Measurements from ENCODE around the gene FHIP1B.
A peak's percentile ranks its signal among the peaks of the same experiment; 100 is the strongest.

The FHIP1B gene

DNA sequence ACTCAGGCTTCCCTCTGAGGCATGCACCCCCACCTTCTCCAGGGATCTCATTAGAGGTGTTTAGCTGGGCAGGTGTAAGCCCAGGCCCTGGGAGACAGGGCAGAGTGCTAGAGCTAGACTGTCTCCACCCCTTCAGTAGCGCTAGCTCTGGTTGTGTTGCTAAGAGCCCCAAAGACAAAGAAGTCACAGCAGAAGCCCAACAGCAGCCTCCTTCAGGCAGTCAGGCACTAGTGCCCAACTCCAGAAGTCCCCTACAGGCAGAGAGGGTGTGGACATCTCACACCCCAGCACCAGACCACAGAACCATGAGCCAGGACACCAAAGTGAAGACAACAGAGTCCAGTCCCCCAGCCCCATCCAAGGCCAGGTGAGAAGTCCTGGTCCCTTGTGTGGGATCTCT lies 4.5 kb upstream of the FHIP1B start, which contains the start of gene CNGA4:
Gene CNGA4, plus strand, starts transcription at position 188 of the 400 bp plus-strand sequence. Its CDS starts 118 bp downstream, at position 306.
- no peak for DNase-seq (ENCODE audit: low spot score)

DNA sequence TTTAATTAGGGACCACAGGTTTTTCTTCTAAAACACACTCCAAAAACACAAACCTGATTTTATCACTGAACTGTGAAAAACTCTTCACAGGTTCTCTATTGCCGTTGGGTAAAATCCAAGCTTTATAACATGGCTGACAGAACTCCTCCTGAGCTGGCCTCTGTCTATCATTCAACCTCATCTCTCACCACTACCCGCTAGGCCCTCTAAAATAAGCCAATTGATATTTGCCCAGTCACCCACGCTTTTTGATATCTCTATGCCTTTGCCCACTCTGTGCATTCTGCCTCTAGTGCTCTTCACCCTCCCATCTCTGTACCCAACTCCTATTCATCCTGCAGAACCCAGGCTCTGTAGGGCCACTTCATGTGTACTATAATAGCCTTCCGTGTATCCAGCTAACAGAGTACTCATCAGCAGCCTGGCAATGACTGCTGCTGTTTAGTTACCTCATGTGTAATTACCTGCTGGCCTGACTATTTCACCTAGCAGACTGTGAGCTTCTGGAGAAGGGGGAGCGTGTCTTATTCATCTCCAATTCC lies 3.4 kb upstream of the FHIP1B start:
- DNase-seq (ENCODE audit: low spot score), result no peak

DNA sequence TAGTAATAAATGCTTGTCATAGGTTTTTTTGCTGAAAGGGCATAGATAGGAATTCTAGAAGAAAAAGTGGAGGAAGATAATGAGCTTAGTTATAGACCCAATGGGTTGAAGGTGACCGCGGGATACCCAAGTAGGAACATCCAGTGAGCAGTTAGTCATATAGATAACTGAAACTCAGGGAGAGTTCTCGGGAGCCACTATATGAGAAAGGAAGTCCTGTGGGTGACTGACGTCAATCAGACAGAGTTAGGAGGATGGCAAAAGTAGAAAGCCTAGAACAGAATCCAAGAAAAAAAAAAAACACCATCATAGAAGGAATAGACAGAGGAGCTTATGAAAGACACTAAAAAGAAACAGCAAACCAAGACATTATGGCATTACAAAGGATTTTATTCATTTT lies 2.8 kb upstream of the FHIP1B start:
- DNase-seq (ENCODE audit: low spot score), result no peak

DNA sequence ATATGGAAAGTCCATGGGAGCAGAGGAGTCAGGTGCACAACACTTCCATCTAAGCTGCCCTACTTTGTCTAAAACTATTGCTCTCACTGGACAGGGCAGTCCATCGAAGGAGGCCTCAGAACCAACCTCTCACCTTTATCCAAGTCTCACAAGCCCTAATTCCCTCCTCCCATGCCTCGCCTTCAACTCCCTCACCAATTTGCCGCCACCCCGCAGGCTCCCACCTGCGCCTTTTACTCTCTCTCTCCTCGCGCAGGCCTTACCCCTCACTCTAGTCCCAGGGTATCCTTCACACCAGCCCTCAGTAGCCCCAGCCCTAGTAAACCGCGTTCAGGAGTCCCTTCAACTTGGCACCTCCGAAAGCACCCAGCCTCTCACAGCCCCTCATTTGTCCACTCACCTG lies 451 bp downstream of the FHIP1B start:
- DNase-seq (ENCODE audit: low spot score), result no peak

DNA sequence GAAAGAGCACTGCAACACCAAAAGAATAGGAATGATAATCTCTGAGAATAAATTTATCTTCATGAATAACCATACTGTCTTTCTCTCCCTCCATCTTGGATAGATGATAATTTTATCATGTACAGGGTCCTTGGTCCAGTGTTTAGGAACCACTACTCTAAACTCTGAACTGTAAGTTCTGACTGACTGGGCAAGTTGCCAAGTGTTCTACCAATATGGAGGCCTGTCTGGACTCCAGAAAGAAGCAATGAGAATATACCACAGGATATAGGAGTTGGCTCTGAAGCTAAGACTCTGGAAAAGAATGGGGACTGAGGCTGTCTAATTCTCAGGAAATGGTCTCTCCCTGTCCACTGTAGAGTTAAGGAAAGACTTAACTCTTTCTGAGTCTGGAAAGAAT lies 1.5 kb downstream of the FHIP1B start:
- no peak for DNase-seq (ENCODE audit: low spot score)

DNA sequence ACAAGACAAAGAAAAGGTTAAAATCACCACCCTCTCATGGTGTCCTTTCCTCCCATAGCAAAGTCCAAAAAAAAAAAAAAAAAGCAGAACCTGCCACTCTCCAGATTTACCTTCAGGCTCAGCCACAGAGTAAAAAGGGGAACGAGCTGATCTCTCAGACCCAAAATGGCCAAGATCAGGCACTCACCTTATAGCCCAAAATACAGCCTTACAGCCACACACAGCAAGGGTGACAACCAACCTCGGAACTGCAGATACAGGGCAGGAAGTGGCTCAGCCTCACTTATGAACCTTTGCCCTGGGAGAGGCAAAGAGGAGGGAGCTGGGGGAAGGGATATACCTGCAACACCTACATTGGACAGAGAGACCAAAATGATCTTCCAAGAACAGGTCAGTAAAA lies 4.5 kb downstream of the FHIP1B start:
- DNase-seq (ENCODE audit: low spot score), result no peak

DNA sequence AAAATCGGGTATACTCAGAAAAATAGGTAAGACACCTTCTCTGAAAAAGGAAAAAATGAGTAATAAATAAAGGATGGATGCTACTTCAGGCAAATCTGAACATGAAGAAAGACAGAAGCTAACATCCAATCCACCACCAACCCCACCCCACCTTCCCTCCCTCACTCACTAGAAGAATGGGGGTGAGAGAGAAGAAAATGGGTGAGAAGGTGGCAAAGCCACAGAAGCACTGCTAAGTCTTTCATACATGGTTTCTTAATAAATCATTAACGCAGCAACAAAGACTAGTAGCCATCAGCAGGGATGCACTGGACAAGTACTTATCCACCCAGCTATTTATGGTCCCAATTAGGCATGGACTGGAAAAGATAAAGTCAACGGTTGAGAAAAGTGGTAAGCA lies 5.9 kb downstream of the FHIP1B start:
- DNase-seq (ENCODE audit: low spot score), result no peak

DNA sequence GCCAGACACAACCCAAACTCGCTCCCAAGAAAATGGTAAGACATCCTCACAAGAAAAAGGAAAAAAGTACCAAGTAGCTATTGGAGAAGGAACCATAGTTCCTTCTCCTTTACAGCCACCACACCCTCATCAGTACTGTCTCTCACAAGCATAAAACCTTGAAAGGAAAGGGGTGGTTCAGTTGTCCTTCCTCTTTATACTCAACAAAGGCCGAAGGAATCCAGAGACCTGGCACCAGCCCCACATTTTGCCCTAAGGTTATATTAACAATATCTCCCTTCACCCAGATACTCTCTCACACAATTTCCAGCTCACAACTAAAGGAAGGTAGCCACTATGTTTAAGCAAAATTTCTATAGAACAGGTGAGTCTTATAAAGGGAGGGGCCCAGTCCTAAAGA lies 8.5 kb downstream of the FHIP1B start:
- no peak for DNase-seq (ENCODE audit: low spot score)

DNA sequence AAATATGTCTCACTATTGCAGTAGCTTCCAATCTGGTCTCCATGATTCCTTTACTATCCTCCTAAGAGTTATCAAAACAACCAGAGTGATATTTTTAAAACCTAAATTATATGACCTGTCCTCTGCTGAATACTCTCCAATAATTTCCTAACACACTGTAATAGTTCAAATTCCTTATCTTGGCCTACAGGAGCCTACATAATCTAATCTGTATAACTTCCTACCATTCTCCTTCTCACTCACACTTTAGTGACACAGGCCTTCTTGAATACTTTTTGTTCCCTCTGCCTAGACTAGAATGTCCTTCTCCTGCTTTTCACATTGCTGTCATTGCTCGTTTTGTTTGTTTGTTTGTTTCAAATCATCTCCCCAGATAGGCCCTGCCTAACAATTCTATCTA lies 9.4 kb downstream of the FHIP1B start:
- no peak for DNase-seq (ENCODE audit: low spot score)

DNA sequence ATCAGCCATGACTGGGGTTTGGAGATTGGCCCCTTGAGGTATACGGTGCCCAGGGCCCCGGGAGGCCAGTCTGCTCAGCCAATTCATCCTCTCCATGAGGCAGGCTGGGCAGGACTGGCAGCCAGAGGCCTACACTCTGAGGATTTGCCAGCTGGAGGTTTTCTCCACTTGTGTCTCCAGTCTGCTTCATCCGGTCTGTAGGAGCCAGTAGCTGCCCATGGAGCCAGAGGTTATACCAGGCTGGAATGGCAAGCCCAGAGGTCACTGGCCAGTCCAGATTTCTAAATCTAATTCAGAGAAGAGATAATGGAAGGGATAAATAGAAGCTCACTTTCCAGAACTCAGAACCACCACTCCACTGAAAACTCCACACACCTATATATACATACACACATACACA lies 10.0 kb downstream of the FHIP1B start:
- no peak for DNase-seq (ENCODE audit: low spot score)

DNA sequence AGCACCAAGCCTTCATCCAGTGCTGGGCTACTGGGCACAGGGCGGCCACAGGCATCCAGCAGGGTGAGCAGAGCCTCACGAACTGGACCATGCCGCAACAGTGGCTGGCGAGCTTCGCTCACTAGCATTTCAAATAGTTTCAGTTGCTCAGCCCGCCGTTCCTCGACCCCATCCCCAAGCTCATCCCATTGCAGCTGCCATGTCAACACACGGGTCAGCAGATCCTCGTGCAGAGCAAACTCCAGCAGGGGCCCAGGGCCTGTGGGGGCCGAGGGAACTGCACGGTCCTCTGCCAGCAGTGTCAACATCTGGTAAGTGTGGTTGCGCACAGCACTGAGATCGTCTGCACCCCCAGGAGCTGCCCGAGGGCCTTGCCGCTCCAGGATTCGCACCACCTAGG lies 10.6 kb downstream of the FHIP1B start:
- DNase-seq (ENCODE audit: low spot score), result no peak

DNA sequence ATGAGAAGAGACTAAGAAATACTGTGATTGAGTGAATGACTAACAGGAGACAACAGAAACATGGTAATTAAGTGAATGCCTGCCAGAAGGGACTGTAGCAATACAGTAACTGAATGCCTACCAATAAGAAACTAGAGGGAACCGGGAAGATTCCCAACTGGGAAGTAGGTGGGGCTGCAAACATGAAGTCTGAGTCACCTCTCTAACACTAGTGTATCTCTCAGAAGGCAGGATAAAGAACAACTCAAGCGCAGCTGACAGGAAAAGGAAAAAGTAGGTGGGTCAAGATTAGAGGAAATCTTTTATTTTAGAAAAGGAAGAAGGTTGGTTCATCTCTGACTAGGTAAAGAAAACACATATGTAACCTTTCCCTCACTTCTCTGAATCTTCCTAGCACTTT lies 15.1 kb downstream of the FHIP1B start:
- no peak for DNase-seq (ENCODE audit: low spot score)

DNA sequence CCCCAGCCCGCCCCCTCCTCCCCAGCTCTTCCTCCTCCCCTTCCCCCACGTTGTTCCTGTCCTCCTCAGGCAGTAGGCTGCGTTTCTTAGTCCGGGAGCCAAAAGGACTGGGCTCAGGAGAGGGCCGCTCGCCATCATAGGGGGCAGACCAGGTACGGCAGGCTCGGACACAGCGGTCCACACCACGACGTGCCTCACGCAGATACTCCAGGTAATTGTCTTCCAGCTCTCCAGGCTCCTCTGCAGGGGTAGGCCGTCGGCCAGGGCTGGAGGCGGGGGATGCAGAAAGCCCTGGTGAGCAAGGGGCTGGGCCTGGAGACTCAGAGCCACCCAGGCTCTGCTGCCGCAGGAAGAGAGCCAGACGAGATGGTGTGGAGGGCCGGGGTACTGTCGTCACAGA lies 16.7 kb downstream of the FHIP1B start:
- DNase-seq (ENCODE audit: low spot score), result no peak

DNA sequence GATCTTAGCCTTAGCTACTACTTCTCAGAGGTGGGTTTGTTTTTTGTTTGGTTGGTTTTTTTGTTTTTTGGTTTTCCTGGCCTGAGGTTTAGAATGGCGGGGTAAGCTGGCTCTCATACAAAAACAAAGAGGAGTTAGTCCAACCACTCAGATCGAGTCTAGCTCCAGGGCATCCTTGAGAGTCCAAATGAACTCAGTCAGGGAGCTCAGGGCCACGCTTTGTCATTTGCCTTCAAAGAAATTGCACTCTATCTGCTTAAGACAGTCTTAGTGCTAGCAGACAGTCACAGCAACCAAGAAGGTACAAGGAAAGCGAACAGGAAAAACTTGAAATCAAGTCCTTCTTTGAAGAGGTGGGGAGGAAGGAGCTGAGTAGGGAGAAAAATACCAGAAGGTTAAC lies 17.9 kb downstream of the FHIP1B start:
- DNase-seq (ENCODE audit: low spot score), result no peak

DNA sequence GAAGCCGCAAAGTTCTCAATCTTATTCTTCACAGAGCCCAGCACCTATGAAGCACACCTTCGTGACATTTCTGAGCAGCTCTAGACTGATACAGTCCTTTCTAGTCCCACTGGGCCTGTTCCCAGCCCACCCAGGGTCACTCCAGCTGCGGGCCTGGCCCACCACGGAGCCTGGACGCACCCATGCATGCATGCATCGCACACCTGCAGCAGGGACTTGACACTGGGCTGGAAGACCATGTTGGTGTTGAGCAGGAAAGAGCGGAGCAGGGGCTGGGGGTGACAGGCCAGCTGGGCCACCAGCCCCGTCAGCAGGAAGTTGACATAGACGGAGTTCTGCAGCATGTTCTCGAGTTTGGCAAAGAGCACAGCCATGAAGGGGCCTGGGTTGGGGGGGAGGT lies 19.9 kb downstream of the FHIP1B start:
- DNase-seq (ENCODE audit: low spot score), result peak; percentile 34

DNA sequence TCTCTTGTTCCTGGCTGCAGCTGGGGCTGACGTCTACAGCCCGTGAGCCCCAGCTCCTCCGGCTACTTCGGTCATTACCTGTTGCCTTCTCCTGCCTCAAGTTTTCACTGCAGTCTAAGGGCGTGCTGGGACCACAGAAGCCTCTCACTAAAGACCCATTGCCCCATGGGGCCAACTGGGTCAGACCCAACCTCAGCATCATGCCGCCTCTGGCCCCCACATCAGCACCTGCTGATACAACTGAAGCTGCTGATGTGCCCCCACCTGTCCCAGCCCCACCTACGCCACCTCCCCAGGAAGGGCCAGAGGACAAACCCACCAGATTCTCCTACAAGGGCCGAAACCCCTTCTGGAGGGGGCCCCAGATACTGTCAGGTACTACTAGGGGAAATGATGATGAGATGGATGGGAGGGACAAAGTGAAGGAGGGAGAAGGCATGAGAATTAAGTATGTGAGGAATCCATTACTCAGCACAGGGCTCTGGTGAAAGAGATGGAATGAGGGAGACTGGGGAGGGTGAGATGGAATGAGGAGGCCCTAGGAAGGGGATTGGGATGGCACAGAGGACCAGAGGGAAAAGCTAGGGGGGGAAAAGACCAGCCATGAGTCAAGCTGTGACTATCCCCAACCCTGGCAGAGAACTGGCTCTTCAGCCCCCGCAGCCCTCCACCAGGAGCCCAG lies 24.0 kb downstream of the FHIP1B start:
- peak; percentile 31 for DNase-seq (ENCODE audit: low spot score)

DNA sequence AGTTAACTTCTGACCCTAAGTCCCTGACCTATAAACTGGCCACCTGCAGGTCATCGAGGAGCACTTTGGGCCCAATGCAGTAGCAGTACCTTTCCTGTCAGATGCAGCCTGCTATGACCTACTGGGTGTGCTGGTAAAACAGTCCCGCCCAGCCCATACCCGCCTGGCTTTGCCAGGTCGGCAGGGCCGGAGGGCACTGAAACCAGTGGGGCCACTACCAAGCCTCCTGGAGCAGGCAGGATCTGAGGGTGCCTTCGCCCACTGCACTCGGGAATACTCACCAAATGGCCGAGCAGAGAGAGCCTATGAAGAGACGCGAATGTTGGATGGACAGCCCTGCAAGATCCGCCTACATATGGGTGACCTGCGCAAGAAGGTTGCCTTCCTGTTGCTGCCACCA lies 24.6 kb downstream of the FHIP1B start:
- DNase-seq (ENCODE audit: low spot score), result peak; percentile 52

DNA sequence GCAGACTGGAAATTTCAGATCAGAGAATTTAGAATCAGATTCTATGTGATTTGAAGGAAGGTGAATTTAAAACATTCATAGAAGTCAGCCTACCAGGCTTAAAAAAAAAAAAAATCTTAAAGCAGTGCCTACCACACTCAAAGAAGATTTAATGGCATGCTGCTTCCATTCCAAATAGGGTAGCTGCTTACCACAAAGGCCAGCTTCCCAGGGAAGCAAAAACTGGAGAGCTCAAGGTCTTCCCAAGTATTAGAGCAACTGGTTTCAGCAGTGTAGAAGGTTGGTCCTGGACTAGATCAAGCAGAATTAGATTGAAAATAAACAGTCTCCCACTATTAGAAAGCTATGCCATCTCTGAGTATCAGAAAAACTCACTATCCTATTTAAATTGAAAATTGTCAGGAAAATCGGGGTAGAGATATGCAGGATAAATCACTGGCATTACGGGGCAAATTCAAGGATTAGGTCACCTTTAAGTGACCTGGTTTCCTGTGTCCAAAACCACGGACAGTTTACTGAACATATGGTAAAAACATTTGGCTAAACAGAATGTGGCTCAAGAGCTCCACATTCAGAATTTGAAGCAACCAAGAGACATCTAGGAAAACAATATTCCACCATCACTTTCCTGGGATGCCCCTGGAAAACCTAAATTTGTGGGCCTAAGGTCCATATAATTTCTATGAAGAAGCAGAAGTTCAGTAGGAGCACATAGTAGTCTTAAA lies 27.8 kb downstream of the FHIP1B start:
- no peak for DNase-seq (ENCODE audit: low spot score)

DNA sequence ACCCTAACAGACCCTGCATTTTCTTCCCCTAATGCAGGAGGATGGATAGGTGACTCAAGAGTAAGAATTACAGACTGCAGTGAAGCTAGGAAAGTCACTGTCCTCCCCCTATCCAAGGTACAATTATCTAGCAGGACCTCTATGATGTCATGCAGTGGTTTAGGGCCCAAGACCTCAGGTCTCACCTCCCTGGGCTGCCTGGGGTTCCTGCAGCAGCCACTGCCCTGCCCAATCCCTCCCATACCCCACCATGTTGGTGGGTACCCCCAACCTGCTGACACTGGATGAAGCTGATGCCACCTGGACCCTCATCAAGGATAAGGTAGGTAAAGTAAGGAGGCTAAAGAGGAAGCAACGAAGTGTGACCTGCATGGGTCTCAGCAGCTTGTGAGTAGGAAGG lies 29.1 kb downstream of the FHIP1B start, which contains the start of gene C11orf42:
Gene C11orf42, plus strand, starts transcription at position 192 of the 400 bp plus-strand sequence. Its CDS starts 59 bp downstream, at position 251.
- DNase-seq (ENCODE audit: low spot score), result peak; percentile 44

DNA sequence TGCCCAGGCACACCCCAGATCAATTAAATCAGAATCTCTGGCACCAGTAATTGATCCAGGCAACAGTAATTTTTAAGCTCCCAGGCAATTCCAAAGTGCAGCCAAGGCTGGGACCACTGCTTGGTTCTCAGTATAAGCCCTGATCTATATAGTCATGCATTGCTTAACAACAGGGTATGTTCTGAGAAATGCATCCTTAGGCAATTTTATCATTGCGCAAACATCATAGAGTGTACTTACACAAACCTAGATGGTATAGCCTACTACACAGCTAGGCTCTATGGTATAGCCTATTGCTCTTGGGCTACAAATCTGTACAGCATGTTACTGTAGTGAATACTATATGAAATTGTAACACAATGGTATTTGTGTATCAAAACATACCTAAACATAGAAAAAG lies 29.7 kb downstream of the FHIP1B start:
- DNase-seq (ENCODE audit: low spot score), result no peak

DNA sequence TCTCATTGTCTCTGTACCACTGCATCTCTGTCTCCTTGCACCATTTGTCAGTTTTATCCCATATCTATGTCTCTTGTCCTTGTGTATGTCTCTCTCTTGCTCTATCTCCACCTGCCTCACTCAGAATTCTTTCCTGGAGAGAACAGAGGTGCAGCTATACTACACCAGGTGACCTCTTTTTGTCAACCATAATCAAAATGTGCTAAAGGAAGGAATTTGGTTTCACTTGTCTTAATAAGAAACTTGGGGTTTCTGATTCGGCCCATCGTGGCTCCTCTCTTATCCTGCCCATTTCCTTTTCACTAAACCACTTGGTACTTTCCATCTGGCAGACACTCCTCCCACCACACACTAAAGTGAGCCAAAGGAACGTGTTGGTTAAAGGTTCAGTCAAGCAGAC lies 31.1 kb downstream of the FHIP1B start:
- DNase-seq (ENCODE audit: low spot score), result no peak

DNA sequence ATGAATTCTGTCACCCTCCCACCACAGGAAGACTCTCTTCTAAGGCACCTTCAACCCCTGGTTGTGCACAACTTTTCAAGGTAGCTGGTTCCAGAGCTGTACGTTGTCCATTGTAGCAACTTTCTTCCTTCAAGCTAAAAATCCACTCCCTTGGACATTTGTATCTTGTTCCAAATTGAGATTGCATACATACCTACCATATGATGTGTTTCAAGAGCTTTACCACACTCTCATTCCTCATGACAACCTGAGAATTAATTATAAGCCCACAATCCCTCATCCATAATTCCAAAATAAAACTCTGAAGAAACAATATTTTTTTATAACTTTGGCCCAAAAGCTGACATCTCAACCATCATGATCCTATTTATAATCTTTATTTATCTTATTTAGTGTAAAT lies 32.4 kb downstream of the FHIP1B start:
- DNase-seq (ENCODE audit: low spot score), result no peak

DNA sequence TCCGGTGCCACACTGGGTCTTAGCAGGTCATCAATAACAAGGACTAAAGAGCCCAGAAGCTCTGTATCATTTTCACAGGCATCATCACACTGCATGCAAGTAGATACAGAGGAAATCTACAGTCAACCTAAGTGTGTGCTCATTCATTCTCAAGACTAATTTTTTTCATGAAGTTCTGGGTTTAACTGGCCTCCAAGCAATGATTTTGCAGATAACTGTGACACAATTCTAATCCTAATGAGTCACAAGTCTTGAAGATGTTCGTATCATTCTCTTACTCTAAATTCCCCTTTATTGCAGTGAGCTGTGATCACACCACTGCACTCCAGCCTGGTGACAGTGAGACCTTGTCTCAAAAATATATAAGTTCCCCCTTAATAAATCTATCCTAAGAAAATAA lies 33.0 kb downstream of the FHIP1B start:
- DNase-seq (ENCODE audit: low spot score), result no peak
